ENCODE data around the gene DNLZ. TPM values are rescaled to one million over a fixed set of nuclear protein-coding genes. Genes with fewer than 3 reads are reported as not detected.
A peak's percentile ranks its signal among the peaks of the same experiment; 100 is the strongest.

Gene DNLZ
- total and polyA plus RNA-seq, 3 experiments from 2014 or later = 40.6 to 65.6 (median 43.0) TPM

- Histone ChIP-seq H3K4me3 (ENCODE audit: low read length) (no peak overlapping the region), H3K27me3 (ENCODE audit: insufficient read depth, low read length, poor library complexity, severe bottlenecking) (no peaks in the 10 kb centered on the region), H3K9me3 (ENCODE audit: low read length) (no peaks in the 10 kb centered on the region), H3K36me3 (ENCODE audit: insufficient read depth, low read length) (peaks cover 6% of the 10 kb centered on the region), H3K4me1 (ENCODE audit: insufficient read depth, low read length) (peaks cover 21% of the 10 kb centered on the region), H3K27ac (ENCODE audit: low read depth, low read length) (no peak overlapping the region)
- POLR2A ChIA-PET = interaction anchor here (1.2 kb wide), 1 partner anchor 22 kb away, joined by 7 read pairs; no protein-coding TSS in a partner anchor
- peak; percentile 25 to 70 (median 46) for DNase-seq
- peak overlapping the region in 5 of 7 donors; percentile 2 to 49 (median 41) for H3K4me3 Mint-ChIP-seq
- H3K36me3 Mint-ChIP-seq = peaks cover 8 to 69% (median 20%) of the 10 kb centered on the region in 3 donors
- CTCF ChIA-PET = no interaction called here
- no peaks in the 10 kb centered on the region for H3K9me3 Mint-ChIP-seq
- peak overlapping the region in 7 of 8 donors; percentile 0 to 85 (median 35) for H3K27ac Mint-ChIP-seq
- peaks cover 22 to 27% (median 25%) of the 10 kb centered on the region in 3 donors for H3K4me1 Mint-ChIP-seq
- H3K27me3 Mint-ChIP-seq = peaks cover 0 to 2% of the 10 kb centered on the region in 2 donors
Measured at GRCh38 chr9:136385015-136385414, 21.5 kb upstream of the DNLZ start.

DNA sequence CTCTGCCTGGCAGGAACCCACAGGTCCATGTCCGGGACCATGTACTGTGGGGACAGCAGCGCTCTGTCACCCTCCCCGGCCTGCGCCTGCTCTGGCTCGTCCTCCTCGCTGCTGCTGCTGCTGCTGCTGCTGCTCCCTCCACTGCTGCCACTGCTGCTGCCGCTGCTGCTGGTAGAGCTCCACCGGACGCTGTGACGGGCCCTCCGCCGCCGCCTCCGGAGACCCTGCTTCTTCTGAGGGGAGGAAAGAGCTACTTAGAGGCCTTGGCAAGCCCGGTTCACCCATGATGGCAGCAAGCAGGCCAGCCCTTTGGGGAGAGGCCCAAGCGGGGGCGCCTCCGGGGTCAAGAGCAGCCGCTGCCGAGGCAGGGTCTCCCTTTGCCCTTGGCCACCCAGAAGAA is 19.9 kb upstream of the DNLZ start:
- CTCF ChIA-PET = no interaction called here
- H3K36me3 Mint-ChIP-seq = peaks cover 4 to 61% (median 15%) of the 10 kb centered on the region in 3 donors
- H3K4me3 Mint-ChIP-seq = no peak overlapping the region
- POLR2A ChIA-PET = no interaction called here
- H3K4me1 Mint-ChIP-seq = peaks cover 19 to 27% (median 25%) of the 10 kb centered on the region in 3 donors
- H3K4me3 ChIP-seq (ENCODE audit: low read length) = no peak overlapping the region
- H3K27ac ChIP-seq (ENCODE audit: low read depth, low read length) = no peak overlapping the region
- DNase-seq = no peak
- no peaks in the 10 kb centered on the region for H3K36me3 ChIP-seq (ENCODE audit: insufficient read depth, low read length)
- no peaks in the 10 kb centered on the region for H3K9me3 Mint-ChIP-seq
- no peaks in the 10 kb centered on the region for H3K27me3 ChIP-seq (ENCODE audit: insufficient read depth, low read length, poor library complexity, severe bottlenecking)
- peaks cover 0 to under 1% of the 10 kb centered on the region in 2 donors for H3K27me3 Mint-ChIP-seq
- peaks cover 21% of the 10 kb centered on the region for H3K4me1 ChIP-seq (ENCODE audit: insufficient read depth, low read length)
- H3K27ac Mint-ChIP-seq = no peak overlapping the region
- no peaks in the 10 kb centered on the region for H3K9me3 ChIP-seq (ENCODE audit: low read length)

- H3K27me3 Mint-ChIP-seq = no peaks in the 10 kb centered on the region
- peaks cover 19 to 25% (median 25%) of the 10 kb centered on the region in 3 donors for H3K4me1 Mint-ChIP-seq
- no peak overlapping the region for H3K4me3 Mint-ChIP-seq
- peaks cover 4 to 50% (median 8%) of the 10 kb centered on the region in 3 donors for H3K36me3 Mint-ChIP-seq
- no peak overlapping the region for H3K4me3 ChIP-seq (ENCODE audit: low read length)
- H3K9me3 Mint-ChIP-seq = no peaks in the 10 kb centered on the region
- H3K36me3 ChIP-seq (ENCODE audit: insufficient read depth, low read length) = no peaks in the 10 kb centered on the region
- ChIA-PET CTCF (interaction anchor here (1.0 kb wide), 1 partner anchor 19 kb away, joined by 3 read pairs; no protein-coding TSS in a partner anchor), POLR2A (no interaction called here)
- no peak overlapping the region for H3K27ac Mint-ChIP-seq
- no peaks in the 10 kb centered on the region for H3K9me3 ChIP-seq (ENCODE audit: low read length)
- H3K4me1 ChIP-seq (ENCODE audit: insufficient read depth, low read length) = peaks cover 21% of the 10 kb centered on the region
- no peak for DNase-seq
- H3K27ac ChIP-seq (ENCODE audit: low read depth, low read length) = no peak overlapping the region
- no peaks in the 10 kb centered on the region for H3K27me3 ChIP-seq (ENCODE audit: insufficient read depth, low read length, poor library complexity, severe bottlenecking)
Measured at GRCh38 chr9:136381966-136382513, 18.5 kb upstream of the DNLZ start.

- Histone ChIP-seq H3K4me3 (ENCODE audit: low read length) (no peak overlapping the region), H3K9me3 (ENCODE audit: low read length) (no peaks in the 10 kb centered on the region), H3K36me3 (ENCODE audit: insufficient read depth, low read length) (no peaks in the 10 kb centered on the region), H3K27me3 (ENCODE audit: insufficient read depth, low read length, poor library complexity, severe bottlenecking) (no peaks in the 10 kb centered on the region), H3K27ac (ENCODE audit: low read depth, low read length) (no peak overlapping the region), H3K4me1 (ENCODE audit: insufficient read depth, low read length) (peaks cover 21% of the 10 kb centered on the region)
- H3K9me3 Mint-ChIP-seq = no peaks in the 10 kb centered on the region
- H3K36me3 Mint-ChIP-seq = peaks cover 4 to 48% (median 8%) of the 10 kb centered on the region in 3 donors
- ChIA-PET POLR2A (no interaction called here), CTCF (no interaction called here)
- no peak for DNase-seq
- no peak overlapping the region for H3K27ac Mint-ChIP-seq
- H3K27me3 Mint-ChIP-seq = no peaks in the 10 kb centered on the region
- peaks cover 19 to 25% (median 24%) of the 10 kb centered on the region in 3 donors for H3K4me1 Mint-ChIP-seq
- no peak overlapping the region for H3K4me3 Mint-ChIP-seq
Measured at GRCh38 chr9:136381311-136381710, 17.8 kb upstream of the DNLZ start.

DNA sequence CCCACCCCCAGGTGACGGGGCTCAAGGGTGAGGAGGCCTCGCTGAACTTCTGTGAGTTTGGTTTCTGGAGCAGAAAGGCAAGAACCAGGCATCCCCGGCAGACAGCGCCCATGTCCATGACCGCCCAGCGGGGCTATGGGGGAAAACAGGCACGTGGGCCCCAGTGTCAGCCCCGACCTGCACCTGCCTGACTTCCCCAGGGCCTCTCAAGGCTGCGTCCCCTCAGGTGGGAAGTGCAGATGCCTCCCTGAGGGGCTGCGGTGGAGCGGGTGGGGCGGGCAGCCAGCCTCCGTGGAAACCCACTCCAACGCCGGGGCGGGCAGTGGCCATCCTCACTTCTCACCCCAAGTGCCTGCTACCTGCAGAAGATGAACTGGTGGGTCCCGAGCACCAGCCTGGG is 16.8 kb upstream of the DNLZ start:
- CTCF ChIA-PET = no interaction called here
- H3K27ac Mint-ChIP-seq = peak overlapping the region in 1 of 8 donors; percentile 41

DNA sequence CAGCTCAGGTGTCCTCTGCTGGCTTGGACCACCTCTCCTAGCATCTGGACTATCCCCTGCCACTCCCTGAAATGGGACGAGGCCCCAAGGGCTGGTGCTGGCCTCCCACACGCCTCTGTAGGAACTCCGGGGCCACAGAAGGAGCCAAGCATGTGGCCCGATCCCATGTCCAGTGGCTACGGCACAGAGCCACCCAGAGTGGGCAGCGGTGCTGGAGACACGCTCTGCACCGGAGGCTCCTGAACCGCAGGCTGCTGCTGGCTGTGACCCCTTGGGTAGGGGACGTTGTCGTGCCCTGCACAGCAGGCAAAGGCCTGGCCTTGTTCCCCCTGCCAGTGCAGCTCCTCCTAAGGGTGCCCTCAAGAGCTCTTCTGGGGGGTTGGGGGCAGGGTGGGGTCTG is 16.3 kb upstream of the DNLZ start:
- H3K4me1 ChIP-seq (ENCODE audit: insufficient read depth, low read length) = peaks cover 8% of the 10 kb centered on the region
- no peak overlapping the region for H3K27ac ChIP-seq (ENCODE audit: low read depth, low read length)
- ChIA-PET CTCF (no interaction called here), POLR2A (no interaction called here)
- no peak overlapping the region for H3K4me3 ChIP-seq (ENCODE audit: low read length)
- no peaks in the 10 kb centered on the region for H3K36me3 ChIP-seq (ENCODE audit: insufficient read depth, low read length)
- no peaks in the 10 kb centered on the region for H3K9me3 ChIP-seq (ENCODE audit: low read length)
- H3K4me3 Mint-ChIP-seq = no peak overlapping the region
- no peaks in the 10 kb centered on the region for H3K27me3 ChIP-seq (ENCODE audit: insufficient read depth, low read length, poor library complexity, severe bottlenecking)
- H3K4me1 Mint-ChIP-seq = peaks cover 4 to 11% (median 11%) of the 10 kb centered on the region in 3 donors
- no peak for DNase-seq
- H3K36me3 Mint-ChIP-seq = peaks cover 4 to 41% (median 4%) of the 10 kb centered on the region in 3 donors
- H3K27me3 Mint-ChIP-seq = no peaks in the 10 kb centered on the region
- H3K27ac Mint-ChIP-seq = no peak overlapping the region
- no peaks in the 10 kb centered on the region for H3K9me3 Mint-ChIP-seq

More for the DNA sequence above, 16.8 kb upstream of the DNLZ start:
- Histone ChIP-seq H3K4me3 (ENCODE audit: low read length) (no peak overlapping the region), H3K27ac (ENCODE audit: low read depth, low read length) (no peak overlapping the region), H3K4me1 (ENCODE audit: insufficient read depth, low read length) (peaks cover 12% of the 10 kb centered on the region), H3K9me3 (ENCODE audit: low read length) (no peaks in the 10 kb centered on the region), H3K27me3 (ENCODE audit: insufficient read depth, low read length, poor library complexity, severe bottlenecking) (no peaks in the 10 kb centered on the region), H3K36me3 (ENCODE audit: insufficient read depth, low read length) (no peaks in the 10 kb centered on the region)
- Mint-ChIP-seq H3K27me3 (no peaks in the 10 kb centered on the region), H3K4me1 (peaks cover 9 to 16% (median 16%) of the 10 kb centered on the region in 3 donors), H3K36me3 (peaks cover 4 to 43% (median 6%) of the 10 kb centered on the region in 3 donors), H3K9me3 (no peaks in the 10 kb centered on the region), H3K4me3 (no peak overlapping the region)
- DNase-seq = no peak
- POLR2A ChIA-PET = no interaction called here

- Mint-ChIP-seq H3K4me3 (no peak overlapping the region), H3K4me1 (peaks cover 0 to 6% (median 6%) of the 10 kb centered on the region in 3 donors), H3K36me3 (peaks cover 0 to 36% (median 0%) of the 10 kb centered on the region in 3 donors), H3K27ac (peak overlapping the region in 1 of 8 donors; percentile 14), H3K9me3 (no peaks in the 10 kb centered on the region), H3K27me3 (no peaks in the 10 kb centered on the region)
- no peak overlapping the region for H3K27ac ChIP-seq (ENCODE audit: low read depth, low read length)
- no peak for DNase-seq
- H3K27me3 ChIP-seq (ENCODE audit: insufficient read depth, low read length, poor library complexity, severe bottlenecking) = no peaks in the 10 kb centered on the region
- H3K4me3 ChIP-seq (ENCODE audit: low read length) = no peak overlapping the region
- H3K4me1 ChIP-seq (ENCODE audit: insufficient read depth, low read length) = peaks cover 3% of the 10 kb centered on the region
- ChIA-PET CTCF (no interaction called here), POLR2A (no interaction called here)
- H3K9me3 ChIP-seq (ENCODE audit: low read length) = no peaks in the 10 kb centered on the region
- H3K36me3 ChIP-seq (ENCODE audit: insufficient read depth, low read length) = no peaks in the 10 kb centered on the region
Measured at GRCh38 chr9:136379401-136379800, 15.9 kb upstream of the DNLZ start.

DNA sequence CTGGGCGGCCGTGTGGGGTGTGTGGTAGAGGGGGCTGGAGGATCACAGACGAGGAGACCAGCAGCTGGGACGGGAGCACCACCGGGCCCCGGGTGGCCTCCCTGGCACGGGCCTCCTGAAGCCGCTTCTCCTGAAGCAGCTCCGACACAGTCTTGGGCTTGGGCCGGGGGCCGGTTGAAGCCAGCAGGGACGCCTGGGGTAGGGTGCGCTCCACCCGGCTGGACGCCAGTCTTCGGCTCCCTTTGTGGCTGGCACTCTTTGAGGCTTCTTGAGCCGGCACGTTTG is 15.4 kb upstream of the DNLZ start:
- H3K27ac ChIP-seq (ENCODE audit: low read depth, low read length) = no peak overlapping the region
- CTCF ChIA-PET = no interaction called here
- H3K4me3 Mint-ChIP-seq = no peak overlapping the region
- H3K4me1 ChIP-seq (ENCODE audit: insufficient read depth, low read length) = no peaks in the 10 kb centered on the region
- no peaks in the 10 kb centered on the region for H3K27me3 Mint-ChIP-seq
- H3K36me3 Mint-ChIP-seq = peaks cover 0 to 32% (median 0%) of the 10 kb centered on the region in 3 donors
- no peaks in the 10 kb centered on the region for H3K9me3 Mint-ChIP-seq
- no peaks in the 10 kb centered on the region for H3K36me3 ChIP-seq (ENCODE audit: insufficient read depth, low read length)
- DNase-seq = no peak
- H3K4me3 ChIP-seq (ENCODE audit: low read length) = no peak overlapping the region
- H3K27ac Mint-ChIP-seq = no peak overlapping the region
- no peaks in the 10 kb centered on the region for H3K27me3 ChIP-seq (ENCODE audit: insufficient read depth, low read length, poor library complexity, severe bottlenecking)
- H3K4me1 Mint-ChIP-seq = peaks cover 0 to 1% (median 1%) of the 10 kb centered on the region in 3 donors
- POLR2A ChIA-PET = no interaction called here
- H3K9me3 ChIP-seq (ENCODE audit: low read length) = no peaks in the 10 kb centered on the region
